Activated CD8-positive, alpha-beta memory T cell treated with anti-CD3 and anti-CD28 coated beads, Interleukin-2, amount 50 U/mL, for 24 hours (primary cell): Measurements from ENCODE around the gene SDK2.

ENCODE experiments used
- DNase-seq: peaks from one replicate; pipeline ENCODE4 v3.0.0-alpha.2; 2020; ENCODE audit errors: extremely low read depth

SDK2 gene

DNA sequence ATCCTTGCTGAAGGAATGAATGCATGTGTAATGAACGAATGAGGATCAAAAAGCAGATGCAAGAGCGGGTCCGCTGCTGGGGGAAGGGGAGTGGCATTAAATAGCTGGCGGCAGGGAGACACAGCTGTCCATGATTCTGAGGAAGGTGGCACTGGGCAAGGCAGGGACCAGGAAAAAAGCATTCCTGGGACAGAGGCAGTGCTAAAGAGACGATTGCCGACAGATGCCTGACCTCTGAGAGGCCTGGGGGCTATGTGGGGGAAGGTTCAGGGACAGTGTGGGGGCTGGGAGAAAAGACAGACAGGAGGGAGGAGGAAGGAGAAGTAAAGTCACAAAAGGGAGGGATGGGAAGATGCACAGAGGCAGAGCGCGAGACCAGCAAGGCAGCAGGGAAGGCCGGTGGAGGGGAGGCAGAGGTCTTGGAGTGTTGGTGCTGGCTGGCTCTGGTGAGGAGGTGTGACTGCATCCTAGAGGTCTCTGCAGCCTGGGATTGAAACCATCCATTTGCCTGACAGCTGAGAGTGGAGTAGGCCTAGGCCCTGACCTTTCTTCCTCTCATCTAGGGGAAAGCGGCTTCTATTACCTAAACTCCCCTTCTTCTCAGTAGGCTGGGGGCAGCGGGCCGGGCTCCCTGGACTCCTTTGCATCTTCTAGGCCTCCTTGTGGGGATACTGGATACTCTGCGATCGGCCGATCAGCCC is 109.9 kb downstream of the SDK2 start:
- DNase-seq, result no peak

DNA sequence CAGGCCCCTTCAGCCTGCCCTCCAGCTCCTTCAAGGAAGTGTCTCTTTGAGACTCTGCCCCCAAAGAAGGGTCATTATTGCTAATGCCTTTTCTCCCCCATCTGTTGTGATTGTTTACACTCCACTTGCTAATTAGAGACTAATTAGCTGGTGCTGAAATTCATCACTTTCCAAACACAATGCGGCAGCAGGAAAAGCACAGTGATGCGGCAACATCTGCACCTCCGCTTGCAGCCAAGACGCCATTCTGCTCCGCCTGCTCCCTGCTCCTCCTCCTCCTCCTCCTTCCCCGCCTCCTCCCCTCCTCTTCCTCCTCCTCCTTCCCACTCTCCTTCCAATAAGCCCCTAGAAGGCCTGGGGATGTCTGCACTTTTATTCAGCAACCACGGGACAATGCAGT is 110.5 kb downstream of the SDK2 start:
- DNase-seq, result no peak

- DNase-seq, result no peak
Observed at GRCh38 chr17:73533127-73533526, 111.1 kb downstream of the SDK2 start.

GRCh38 chr17:73532421-73532901 is 111.8 kb downstream of the SDK2 start:
- DNase-seq, result no peak

DNA sequence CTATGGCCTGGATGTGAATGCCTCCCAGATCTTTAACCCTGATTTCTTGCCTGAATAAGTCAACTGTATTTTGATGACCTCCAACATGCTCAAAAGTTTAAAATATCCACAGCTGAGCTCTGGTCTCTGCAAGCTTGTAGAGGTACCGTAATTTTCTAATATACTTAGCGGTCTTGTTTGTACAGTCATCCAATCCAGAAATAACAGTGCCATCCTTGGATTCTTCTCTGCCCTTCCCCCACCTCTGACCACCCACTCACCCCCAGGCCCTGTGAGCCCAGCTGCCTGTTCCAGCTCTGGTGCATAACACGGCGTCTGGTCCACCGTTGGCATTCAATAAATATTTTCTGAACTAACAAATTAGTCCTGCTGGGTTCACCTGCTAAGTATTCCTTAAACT is 113.1 kb downstream of the SDK2 start:
- DNase-seq, result no peak

DNA sequence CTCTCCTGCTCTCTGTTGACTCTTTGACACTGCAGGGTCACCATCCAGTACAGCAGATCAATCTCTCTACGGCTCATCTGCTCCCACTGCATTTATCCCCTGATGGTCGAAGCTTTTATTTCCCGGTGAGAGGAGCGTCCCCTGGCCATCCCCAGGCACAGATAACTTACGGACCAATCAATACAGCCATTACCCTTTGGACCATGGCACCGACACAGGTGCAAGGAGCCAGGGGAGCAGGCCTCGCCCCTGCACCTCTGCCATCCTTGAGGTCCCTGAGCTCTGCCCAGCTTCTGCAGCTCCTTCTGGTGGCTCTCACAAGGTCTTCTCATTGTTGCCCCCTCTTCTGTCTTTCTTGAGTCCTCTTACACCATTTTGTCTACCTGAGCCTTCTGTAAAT is 115.6 kb downstream of the SDK2 start:
- DNase-seq, result no peak

GRCh38 chr17:73526952-73527351 is 117.3 kb downstream of the SDK2 start:
- no peak for DNase-seq

DNA sequence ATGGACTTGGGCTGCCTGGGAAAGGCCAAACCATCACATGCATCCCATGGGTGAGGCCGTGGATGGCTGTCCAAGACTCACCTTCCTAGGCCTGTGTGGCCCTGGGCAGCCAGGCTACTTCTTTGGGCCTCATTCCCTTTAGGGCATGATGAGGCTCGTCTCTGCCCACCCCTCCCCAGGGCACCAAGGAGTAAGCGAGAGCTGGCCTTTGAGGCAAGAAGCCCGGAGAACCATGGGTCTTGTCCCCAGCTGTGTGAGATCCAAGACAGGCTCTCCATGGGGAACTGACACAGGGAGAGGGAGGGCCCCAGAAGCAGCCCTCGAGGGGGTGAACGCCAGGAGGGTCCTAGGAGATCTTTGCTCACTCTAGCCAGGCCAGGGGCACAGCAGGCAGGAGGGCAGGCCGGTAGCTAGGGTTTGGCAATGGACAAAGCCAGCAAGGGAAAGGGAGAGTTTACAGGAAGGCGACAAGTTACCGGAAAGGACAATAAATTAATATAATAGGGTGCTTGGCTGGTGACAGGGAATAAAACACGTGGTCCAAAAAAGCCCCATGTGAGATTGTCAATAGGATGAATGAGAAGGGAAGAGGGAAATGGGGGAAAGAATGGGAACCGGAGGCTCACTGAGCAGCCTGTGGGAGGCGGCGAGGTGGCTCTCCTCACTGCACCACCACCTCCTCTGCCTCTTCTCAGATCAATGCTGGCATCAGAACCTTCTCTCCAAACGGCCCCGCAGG is 119.1 kb downstream of the SDK2 start:
- no peak for DNase-seq

DNA sequence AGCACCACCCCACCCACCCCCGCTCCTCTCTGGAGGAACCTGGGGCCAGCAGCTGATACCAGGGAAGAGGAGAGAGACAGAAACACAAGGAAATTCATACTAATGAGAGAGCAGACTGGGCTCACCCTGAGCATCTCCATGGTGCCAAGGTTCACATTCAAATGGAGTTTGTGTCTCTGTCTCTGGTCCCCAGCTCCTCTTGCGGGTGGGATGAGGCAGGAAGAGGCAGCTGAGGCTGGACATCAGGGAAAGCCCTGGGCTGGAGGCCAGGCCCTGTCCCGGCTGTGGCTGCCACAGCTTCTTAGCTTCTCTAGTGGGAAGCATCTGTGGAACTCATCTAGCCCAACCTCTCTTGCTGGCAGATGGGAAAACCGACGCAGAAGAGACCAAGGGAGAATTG is 121.5 kb downstream of the SDK2 start:
- DNase-seq, result no peak

DNA sequence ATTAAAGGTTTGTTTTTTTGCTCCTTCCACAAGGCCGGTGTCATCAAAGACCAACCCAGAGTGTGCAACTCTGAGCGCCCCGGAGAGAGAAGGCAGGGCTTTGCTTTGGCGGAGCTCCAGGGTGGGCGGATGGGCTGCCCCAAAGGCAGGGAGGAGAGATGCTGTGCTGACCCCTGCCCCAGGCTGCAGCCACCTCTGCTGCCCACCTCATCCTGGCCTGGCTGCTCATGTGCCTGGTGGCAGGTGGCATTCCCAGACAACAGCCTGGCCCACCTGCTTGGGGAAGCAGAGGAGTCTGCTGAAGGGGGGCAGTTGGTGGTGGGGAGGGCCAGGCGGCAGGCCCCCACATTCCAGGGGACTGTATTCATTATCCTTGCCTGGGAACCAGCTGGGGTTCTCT is 122.1 kb downstream of the SDK2 start:
- no peak for DNase-seq

DNA sequence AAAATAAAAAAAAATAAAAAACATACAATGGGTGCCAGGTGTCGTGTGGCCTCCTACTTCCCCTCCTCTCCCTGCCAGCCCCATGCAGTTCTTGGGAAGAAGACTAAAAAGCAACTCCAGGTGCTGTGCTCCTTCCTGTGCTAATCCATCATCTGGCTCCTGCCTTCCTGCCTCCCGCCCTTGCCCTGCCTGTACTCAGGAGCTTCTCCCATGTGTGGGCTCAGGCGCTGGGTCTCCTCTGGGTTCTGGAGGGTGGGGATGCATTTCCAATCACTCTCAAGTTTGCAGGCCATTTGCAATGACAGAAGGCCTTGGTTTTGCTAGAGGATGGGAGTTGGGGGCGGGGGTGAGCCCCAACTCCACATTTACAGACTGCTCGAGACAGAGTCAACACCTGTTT is 122.9 kb downstream of the SDK2 start:
- DNase-seq, result no peak

DNA sequence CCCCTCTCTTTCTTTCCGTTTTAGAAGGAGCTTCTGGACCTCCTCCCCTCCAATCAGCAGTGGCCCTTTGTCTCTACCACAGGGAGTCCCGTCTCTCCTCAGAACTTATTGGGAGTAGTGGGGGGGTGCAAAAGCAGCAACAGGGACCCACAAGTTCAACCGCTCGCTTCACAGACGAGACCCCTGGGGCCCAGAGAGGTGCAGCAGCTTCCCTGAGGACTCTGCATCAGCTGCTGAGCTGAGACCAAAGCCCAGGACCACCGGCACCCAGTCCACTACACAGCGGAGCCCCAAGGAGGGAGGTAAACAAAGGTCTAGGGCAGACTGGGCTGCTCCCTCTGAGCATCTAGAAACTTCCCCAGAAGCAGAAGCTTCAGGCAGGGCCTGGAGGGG is 123.9 kb downstream of the SDK2 start:
- no peak for DNase-seq

DNA sequence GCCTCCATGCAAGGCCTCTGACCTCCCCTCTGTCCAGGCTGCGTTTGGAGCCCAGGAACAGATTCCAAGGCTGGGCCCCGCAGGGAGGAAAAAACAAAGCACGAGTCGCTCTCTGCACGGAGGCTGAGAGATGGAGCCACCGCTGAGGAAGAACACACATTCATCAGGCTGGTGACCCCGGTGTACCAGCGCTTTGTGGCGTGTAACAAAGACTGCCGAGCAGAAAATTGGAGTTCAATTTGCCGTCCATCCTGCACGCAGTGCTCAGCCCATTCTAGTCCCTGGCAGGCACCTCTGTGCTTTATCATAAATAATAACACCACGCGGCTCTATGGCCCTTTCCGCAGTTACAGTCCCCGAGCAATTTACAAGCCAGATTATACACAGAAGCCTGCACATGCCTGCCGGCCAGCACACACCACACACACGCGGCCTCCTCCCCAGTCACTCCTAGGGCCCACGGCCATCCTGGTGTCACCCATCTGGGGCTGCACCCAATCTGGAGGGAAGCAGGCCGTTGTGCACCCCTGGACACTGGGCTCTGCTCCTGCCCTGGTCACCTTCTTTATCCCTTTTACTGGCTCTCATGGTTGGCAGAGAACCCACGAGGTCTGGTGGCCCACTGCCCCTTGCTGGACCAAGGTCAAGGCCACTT is 124.4 kb downstream of the SDK2 start:
- no peak for DNase-seq

DNA sequence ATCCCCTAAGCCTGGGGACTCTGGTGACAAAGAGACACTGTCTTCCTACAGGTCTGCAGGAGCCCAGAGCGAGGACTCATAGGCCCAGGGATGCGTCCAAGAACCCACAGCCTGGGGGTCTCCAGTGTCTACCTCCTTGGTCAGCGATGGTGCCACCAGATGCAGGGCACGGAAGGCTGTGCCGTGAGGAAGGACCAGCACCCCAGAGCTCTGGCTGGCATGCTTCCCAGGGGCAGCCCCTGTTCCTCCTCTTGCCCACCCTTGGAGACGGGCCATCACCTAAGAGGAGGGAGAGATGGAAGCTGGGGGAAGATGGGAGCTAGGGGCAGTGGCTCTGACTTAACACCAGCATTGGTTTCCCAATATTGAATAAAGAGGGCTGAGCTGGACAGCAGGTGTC is 125.2 kb downstream of the SDK2 start:
- no peak for DNase-seq

DNA sequence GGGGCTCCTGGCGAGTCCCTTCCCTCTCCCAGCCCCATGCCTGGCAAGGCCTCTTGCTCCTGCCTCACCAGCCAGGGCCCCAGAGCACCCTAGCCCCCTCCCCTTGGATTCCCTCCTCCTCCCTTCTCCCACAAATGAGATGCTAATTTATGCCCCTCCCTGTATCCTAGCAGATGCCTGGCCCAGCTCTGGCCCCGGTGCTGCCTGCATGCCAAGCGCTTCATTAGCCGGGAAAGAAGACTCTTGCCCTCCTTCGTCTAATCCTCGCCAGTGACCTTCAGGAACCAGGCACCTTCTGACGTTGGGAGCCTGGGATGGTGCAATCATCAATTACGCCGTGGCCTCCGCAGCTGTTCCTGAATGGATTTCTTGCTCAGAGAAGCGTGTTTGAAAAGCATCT is 127.8 kb downstream of the SDK2 start:
- DNase-seq, result no peak

GRCh38 chr17:73514146-73514863 is 129.9 kb downstream of the SDK2 start:
- DNase-seq, result no peak

- no peak for DNase-seq
Observed at GRCh38 chr17:73513426-73513825, 130.8 kb downstream of the SDK2 start.

DNA sequence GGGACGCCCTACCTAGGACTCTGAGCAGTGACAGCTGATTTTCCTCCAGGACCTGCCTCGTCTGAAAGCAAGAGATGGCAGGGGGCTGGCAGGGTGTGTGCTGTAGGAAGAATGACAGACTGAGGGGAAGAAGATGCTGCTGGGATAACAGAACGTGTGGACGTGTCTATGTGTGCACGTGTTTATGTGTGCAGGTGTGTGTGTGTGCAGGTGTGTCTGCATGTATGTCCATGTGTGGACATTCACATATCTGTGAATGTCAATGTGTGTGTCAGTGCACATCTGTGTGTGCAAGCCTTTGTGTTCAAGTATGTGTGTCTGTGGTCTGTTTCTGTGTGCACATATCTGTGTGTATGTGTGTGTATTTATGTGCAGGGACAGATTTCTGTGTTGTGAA is 132.5 kb downstream of the SDK2 start:
- no peak for DNase-seq

DNA sequence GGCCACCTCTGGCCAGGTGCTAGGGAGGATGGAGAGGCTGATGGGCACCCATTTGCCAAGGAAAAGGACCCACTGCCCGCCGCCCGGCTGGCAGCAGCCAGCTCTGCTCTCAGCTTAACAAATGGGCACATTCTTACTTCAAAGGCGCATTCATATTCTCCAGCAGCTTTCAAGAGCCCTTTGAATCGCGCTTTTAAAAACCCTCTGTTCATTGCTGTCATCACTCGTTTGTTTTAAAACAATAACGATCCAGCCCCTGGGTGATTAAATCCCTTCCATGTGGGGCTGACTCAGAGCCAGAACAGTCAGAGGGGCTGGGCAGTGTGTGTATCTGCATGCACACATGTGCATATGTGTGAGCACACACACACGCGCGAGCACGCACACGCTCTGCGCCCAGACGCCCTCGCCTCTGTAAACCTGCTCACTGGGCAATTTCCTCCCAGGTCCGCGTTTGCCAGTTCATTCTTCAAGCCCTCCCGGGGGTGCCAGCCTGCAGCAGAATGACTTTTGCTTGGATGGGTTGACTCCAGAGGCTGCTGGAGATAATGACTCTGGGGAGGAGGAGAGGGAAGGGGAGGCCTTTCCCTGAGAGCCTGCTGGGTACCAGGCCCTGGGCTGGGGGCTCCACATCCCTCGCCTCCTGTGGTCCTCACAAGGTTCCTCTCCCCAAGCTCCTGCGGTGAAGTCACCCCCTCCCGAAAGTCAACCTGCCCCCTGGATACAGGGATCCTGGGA is 133.1 kb downstream of the SDK2 start:
- no peak for DNase-seq

GRCh38 chr17:73508931-73509605 is 135.2 kb downstream of the SDK2 start:
- no peak for DNase-seq
